GM12892 (cell line): ENCODE measurements around the gene BEND6.

Source experiments
- DNase-seq: peaks from one replicate; pipeline ENCODE4 v3.0.0; 2011; ENCODE audit not compliant: insufficient read length
- FAIRE-seq: peaks from 2 replicates; lab custom pipeline; 2011; peaks lifted over from hg19 to GRCh38; lab: Jason Lieb, UNC
- POLR2A ChIP-seq: IDR thresholded peaks from 2 replicates; pipeline ENCODE4 v1.6.1; 2011; ENCODE audit warnings: low read depth, low read length, control low read depth
- POLR2AphosphoS5 ChIP-seq: IDR thresholded peaks from 2 replicates; pipeline ENCODE4 v1.6.1; 2011; ENCODE audit warnings: low read depth, low read length, control low read depth
- TAF1 ChIP-seq: IDR thresholded peaks from 2 replicates; pipeline ENCODE4 v1.6.1; 2011; ENCODE audit warnings: low read depth, mild to moderate bottlenecking, control low read depth, low read length, borderline replicate concordance

The BEND6 gene

DNA sequence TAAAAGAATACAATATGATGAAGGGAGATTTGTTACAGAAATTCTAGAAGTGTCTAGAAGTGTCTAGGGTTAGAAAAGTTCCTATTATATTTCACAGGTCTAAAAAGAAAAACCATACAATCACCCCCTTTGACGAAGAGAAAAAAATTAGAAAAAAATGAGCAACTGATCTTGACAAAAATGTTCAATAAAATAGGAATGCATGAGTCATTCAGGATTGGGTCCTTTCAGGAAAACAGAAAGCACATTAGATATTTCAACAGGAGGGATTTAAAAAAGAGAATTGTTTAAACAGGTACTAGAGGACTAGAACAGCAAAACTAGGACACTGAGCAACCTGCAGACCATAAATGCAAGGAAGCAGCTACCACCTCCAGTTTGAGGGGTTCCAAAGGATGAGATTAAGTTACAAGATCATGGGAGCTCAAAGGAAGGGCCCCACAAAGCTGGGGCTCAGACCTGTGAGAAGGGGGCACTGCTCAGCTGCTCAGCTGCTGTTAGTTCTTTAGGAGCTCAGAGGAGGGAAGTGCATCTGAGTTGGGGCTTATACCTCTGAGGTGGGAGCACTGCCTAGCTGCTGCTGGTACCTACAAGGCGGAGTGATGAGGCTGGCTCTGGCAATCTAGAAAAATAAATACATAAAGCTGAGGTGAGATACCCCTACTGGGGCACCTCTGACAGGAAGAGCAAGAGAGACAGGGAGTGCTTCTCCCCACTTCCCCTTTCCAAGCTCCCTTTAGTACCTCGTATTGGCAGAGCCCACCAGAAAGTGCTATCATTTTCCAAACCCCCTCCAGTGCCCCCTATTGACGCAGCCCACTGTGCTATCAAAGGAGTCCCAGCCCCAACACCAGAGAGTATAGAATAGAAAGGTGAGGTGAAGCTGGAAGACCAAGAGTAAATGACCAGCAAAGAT lies 27.1 kb upstream of the BEND6 start:
- TF ChIP-seq POLR2AphosphoS5 (no peak), TAF1 (no peak), POLR2A (no peak)
- DNase-seq (no peak), FAIRE-seq (peak; percentile 17)

DNA sequence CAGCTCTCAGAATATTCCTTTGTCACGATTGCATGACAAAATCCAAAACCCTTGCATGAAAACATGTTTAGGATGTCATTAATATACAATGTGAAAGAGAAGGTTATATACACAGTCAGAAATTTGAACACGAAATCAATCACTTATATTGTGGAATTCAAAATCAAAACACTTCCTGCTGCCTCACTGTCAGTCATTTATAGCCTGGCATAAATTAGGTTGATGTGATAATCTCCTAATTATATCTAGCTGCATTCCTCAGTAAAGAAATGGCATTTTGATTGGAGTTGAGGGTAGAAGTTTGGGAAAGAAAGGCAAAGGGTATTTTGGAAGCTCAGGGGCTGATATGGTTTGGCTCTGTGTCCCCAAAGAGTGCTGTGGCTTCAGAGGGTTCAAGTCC lies 24.1 kb upstream of the BEND6 start:
- FAIRE-seq = no peak
- TF ChIP-seq TAF1 = no peak
- TF ChIP-seq POLR2A = no peak
- no peak for TF ChIP-seq POLR2AphosphoS5
- no peak for DNase-seq

DNA sequence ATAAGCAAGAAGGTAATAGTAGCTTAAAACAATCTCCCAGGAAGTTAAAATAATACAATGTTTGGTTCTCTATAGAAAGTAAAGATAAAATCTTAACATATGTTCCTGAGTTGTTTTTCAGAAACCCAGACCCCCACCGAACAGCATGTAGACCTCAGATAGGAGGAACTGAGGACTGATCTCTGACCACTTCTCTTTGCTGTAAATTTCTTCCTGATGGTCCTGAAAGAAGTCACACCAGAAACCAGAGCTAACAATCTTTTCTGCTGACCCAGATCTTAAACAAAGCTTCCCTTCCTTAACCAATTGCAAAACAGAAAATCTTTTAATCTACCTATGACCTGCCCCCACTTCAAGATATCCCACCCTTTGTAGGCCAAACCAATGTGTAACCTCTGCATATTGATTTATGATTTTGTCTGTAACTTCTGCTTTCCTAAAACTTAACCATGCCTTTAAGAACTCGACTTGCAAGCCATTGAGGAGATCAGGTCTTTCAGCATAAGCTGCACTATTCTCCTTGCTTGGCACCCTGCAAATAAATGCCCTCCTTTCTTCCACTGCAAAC lies 21.9 kb upstream of the BEND6 start:
- DNase-seq (no peak), FAIRE-seq (peak; percentile 14)
- TF ChIP-seq POLR2A = no peak
- TF ChIP-seq TAF1 = no peak
- TF ChIP-seq POLR2AphosphoS5 = no peak

DNA sequence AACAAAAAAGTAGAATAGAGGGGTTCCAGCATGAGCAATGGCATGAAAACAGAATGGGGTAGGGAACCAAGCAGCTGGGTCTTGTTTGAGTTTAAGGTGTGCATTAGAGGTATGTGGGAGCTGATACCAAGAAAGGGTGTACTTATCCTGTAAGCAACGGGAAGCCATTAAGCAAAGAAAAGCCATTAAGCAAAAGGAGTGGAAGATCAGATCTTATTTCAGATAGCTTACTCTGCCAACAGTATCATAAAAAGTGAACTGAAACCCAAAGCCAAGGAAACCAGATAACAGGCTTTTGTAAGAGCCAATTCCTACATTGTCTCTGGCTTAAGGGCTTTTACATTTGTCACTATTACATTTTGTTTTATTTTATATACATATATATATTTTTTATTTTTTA lies 21.3 kb upstream of the BEND6 start:
- TF ChIP-seq TAF1 (no peak), POLR2A (no peak), POLR2AphosphoS5 (no peak)

DNA sequence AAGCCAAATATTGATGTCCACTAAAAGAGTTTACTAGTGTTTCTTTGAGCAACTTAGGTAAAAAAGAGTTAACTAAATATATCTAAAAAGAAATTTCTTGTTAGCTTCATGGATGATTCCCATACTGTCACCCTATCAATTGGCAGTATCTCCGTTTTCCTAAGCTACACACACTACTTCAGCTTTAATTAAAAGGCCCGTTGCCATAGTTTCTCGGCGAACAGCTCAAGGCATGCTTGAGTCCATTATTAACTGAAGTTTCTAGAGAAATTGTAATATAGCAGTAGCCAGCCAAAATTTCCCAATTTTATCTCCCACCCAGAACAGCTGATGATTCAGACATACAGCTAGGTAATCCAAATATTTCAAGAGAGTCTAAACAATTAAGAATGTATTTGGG lies 20.0 kb upstream of the BEND6 start:
- TF ChIP-seq TAF1 (no peak), POLR2A (no peak), POLR2AphosphoS5 (no peak)
- no peak for FAIRE-seq

More for the DNA sequence above, 21.3 kb upstream of the BEND6 start:
- DNase-seq (no peak), FAIRE-seq (peak; percentile 5)

DNA sequence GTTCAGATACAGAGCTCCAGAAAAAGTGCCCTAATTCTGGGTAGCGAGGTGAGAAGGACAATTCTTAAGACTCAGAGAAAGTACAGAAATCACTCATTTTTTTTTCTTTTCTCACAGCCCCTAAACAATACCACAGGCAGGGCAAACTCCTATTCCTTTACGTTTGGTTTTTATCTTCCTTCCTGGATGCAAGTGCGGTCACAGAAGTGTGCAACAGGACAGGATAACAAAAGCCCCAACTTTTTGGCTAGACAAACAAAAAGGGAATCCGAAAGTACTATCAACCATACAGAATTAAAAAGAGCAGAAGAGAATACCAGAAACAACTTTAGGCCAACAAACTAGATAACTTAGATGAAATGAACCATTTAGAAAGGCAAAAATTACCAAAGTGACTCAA lies 18.4 kb upstream of the BEND6 start:
- FAIRE-seq (no peak), DNase-seq (no peak)
- TF ChIP-seq POLR2A (no peak), TAF1 (no peak), POLR2AphosphoS5 (no peak)

More for the DNA sequence above, 20.0 kb upstream of the BEND6 start:
- no peak for DNase-seq

DNA sequence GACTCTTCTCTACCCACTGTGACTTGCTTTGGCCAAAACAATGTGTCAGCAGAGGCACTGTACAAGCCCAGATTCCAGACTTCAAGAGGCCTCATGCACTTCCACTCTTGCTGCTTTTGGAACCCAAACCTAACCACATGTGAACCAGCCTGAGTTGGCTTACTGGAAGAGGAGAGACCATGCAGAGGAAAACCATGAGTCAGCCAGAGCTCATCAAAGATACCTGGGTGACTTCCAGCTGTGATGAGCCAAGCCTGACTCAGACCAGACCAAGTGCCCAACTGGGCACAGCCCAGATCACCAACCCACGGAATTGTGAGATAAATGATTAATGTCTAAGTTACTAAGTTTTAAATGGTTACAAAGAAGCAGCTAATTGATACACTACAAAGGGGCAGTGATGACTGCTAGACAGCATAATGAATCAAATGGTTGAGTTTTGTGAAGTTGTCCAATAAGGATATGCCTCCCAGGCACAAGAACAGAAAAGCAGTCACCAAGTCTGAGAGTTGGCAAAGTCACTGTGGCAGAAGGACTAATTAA lies 16.2 kb upstream of the BEND6 start:
- DNase-seq (no peak), FAIRE-seq (peak; percentile 56)
- no peak for TF ChIP-seq POLR2AphosphoS5
- TF ChIP-seq POLR2A = no peak
- TF ChIP-seq TAF1 = no peak

DNA sequence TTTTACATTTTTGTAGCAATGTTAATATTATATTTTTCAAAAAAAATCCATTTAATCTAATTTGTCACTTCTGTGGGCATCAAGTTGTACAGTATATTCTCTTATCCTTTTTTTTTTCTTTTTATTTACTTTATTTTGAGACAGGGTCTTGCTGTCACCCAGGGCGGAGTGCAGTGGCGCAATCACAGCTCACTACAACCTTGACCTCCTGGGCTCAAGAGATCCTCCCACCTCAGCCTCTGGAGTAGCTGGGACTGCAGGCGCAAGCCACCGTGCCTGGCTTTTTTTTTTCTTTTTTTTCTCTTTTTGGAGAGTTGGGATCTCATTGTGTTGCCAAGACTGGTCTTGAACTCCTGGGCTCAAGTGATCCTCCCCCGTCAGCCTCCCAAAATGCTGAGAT lies 14.4 kb upstream of the BEND6 start:
- no peak for FAIRE-seq
- no peak for TF ChIP-seq POLR2A
- TF ChIP-seq POLR2AphosphoS5 = no peak
- no peak for TF ChIP-seq TAF1
- DNase-seq = no peak

DNA sequence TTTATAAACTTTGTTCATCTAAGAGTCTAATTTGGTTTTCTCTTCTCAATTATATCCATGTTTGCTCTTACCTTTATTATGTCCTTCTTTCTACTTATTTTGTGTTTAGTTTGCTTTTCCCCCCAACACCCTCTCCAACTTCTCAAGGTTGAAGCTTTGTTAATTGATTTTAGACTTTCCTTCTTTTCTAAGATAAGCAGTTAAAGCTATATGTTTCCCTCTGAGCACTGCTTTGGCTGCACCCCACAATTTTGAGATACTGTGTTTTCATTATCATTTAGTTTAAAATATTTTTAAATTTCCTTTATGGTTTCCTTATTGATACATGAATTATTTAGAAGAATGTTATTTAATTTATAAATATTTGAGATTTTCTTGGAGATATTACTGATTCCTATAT lies 13.9 kb upstream of the BEND6 start:
- no peak for DNase-seq
- FAIRE-seq = no peak
- TF ChIP-seq POLR2A (no peak), POLR2AphosphoS5 (no peak), TAF1 (no peak)

DNA sequence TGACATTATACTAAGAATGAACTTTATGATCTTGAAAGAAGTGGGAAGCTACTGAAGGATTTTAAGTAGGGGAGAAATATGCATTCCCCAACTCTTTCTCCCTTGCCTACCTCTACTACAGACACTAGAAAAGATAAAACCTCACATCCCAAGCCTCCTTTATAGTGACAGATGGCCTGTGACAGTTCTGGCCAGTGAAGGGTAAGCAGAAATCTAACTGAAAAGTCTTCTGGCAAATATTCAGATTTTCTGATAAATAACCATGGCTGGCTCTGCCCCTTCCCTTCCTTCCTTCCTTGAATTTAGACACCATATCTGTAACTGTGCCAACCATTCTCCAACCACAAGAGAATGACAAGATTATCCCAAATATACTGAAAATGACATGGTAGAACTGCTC lies 10.2 kb upstream of the BEND6 start:
- TF ChIP-seq TAF1 (no peak), POLR2A (no peak), POLR2AphosphoS5 (no peak)
- DNase-seq (no peak), FAIRE-seq (no peak)

DNA sequence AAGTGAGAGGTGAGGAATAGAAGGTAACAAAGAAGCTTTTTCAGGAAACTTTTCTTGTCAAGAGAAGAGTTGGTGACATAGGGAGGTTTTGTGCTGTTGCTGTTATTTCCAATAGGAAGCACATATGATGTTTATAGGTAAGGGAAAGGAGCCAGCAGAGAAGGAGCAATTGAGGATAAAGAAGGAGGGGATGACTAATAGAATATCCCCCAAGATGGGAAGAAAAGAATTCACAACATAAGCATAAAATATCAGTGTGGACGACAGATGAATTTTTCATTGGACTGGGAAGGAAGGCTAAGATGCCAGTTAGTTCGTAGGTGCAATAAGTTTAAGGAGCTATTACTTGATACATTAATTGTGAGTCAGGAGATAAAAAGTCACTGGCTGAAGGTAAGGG lies 8.5 kb upstream of the BEND6 start:
- DNase-seq (no peak), FAIRE-seq (no peak)
- TF ChIP-seq TAF1 = no peak
- no peak for TF ChIP-seq POLR2A
- TF ChIP-seq POLR2AphosphoS5 = no peak
